ENCODE measurements around the gene RPSA.

Gene RPSA

GRCh38 chr3:39378957-39379777 is 27.4 kb upstream of the RPSA start:
- no peak for FAIRE-seq
- no peak for TF ChIP-seq POLR2A (IDR thresholded peaks at IDR 0.05; ENCODE audit: low read depth, low read length)
- no peak for TF ChIP-seq POLR2AphosphoS5 (IDR thresholded peaks at IDR 0.05; ENCODE audit: low read depth, low read length)
- TF ChIP-seq POU2F2 (IDR thresholded peaks at IDR 0.05; ENCODE audit: low read depth, low read length): no peak
- no peak for TF ChIP-seq TAF1 (IDR thresholded peaks at IDR 0.05; ENCODE audit: low read depth, low read length)
- TF ChIP-seq PAX5 (IDR thresholded peaks at IDR 0.05; ENCODE audit: insufficient read depth, low read length, severe bottlenecking): no peak
- no peak for TF ChIP-seq SPI1 (IDR thresholded peaks at IDR 0.05; ENCODE audit: low read depth, low read length)
- DNase-seq (ENCODE audit: insufficient read length, low spot score): no peak

GRCh38 chr3:39379778-39380155 is 26.8 kb upstream of the RPSA start:
- DNase-seq (ENCODE audit: insufficient read length, low spot score) (no peak), FAIRE-seq (no peak)
- TF ChIP-seq PAX5 (IDR thresholded peaks at IDR 0.05; ENCODE audit: insufficient read depth, low read length, severe bottlenecking): no peak
- TF ChIP-seq SPI1 (IDR thresholded peaks at IDR 0.05; ENCODE audit: low read depth, low read length): no peak
- TF ChIP-seq POU2F2 (IDR thresholded peaks at IDR 0.05; ENCODE audit: low read depth, low read length): no peak
- no peak for TF ChIP-seq POLR2A (IDR thresholded peaks at IDR 0.05; ENCODE audit: low read depth, low read length)
- no peak for TF ChIP-seq TAF1 (IDR thresholded peaks at IDR 0.05; ENCODE audit: low read depth, low read length)
- TF ChIP-seq POLR2AphosphoS5 (IDR thresholded peaks at IDR 0.05; ENCODE audit: low read depth, low read length): no peak

GRCh38 chr3:39381432-39381831 is 25.1 kb upstream of the RPSA start:
- FAIRE-seq (no peak), DNase-seq (ENCODE audit: insufficient read length, low spot score) (no peak)
- TF ChIP-seq PAX5 (IDR thresholded peaks at IDR 0.05; ENCODE audit: insufficient read depth, low read length, severe bottlenecking): no peak
- no peak for TF ChIP-seq TAF1 (IDR thresholded peaks at IDR 0.05; ENCODE audit: low read depth, low read length)
- TF ChIP-seq POLR2A (IDR thresholded peaks at IDR 0.05; ENCODE audit: low read depth, low read length): no peak
- TF ChIP-seq POU2F2 (IDR thresholded peaks at IDR 0.05; ENCODE audit: low read depth, low read length): no peak
- no peak for TF ChIP-seq SPI1 (IDR thresholded peaks at IDR 0.05; ENCODE audit: low read depth, low read length)

GRCh38 chr3:39383045-39383880 is 23.3 kb upstream of the RPSA start, which contains the start of gene SLC25A38:
Gene SLC25A38 (plus strand): TSS chr3:39383370. CDS start chr3:39383725, 355 bp downstream.
- FAIRE-seq (peak; percentile 94), DNase-seq (ENCODE audit: insufficient read length, low spot score) (peak; percentile 65)
- TF ChIP-seq POU2F2 (IDR thresholded peaks at IDR 0.05; ENCODE audit: low read depth, low read length) (peak; percentile 75; the same call in 1 of the 2 replicates), TAF1 (IDR thresholded peaks at IDR 0.05; ENCODE audit: low read depth, low read length) (peak; percentile 23; the same call in 1 of the 2 replicates), POLR2A (IDR thresholded peaks at IDR 0.05; ENCODE audit: low read depth, low read length) (peak; percentile 69; the same call in 1 of the 2 replicates), SPI1 (IDR thresholded peaks at IDR 0.05; ENCODE audit: low read depth, low read length) (peak; percentile 50), POLR2AphosphoS5 (IDR thresholded peaks at IDR 0.05; ENCODE audit: low read depth, low read length) (peak; percentile 62; the same call in 1 of the 2 replicates), PAX5 (IDR thresholded peaks at IDR 0.05; ENCODE audit: insufficient read depth, low read length, severe bottlenecking) (no peak)

- DNase-seq (ENCODE audit: insufficient read length, low spot score): peak; percentile 94
- TF ChIP-seq TAF1 (IDR thresholded peaks at IDR 0.05; ENCODE audit: low read depth, low read length) (peak; percentile 81; the same call in 1 of the 2 replicates), POU2F2 (IDR thresholded peaks at IDR 0.05; ENCODE audit: low read depth, low read length) (no peak), POLR2A (IDR thresholded peaks at IDR 0.05; ENCODE audit: low read depth, low read length) (peak; percentile 85), SPI1 (IDR thresholded peaks at IDR 0.05; ENCODE audit: low read depth, low read length) (no peak), PAX5 (IDR thresholded peaks at IDR 0.05; ENCODE audit: insufficient read depth, low read length, severe bottlenecking) (no peak), POLR2AphosphoS5 (IDR thresholded peaks at IDR 0.05; ENCODE audit: low read depth, low read length) (peak; percentile 67)
- peak; percentile 97 for FAIRE-seq
These were observed 22.4 kb upstream of the RPSA start for GRCh38 chr3:39383881-39384664.

GRCh38 chr3:39384665-39385000 is 21.9 kb upstream of the RPSA start:
- no peak for FAIRE-seq
- TF ChIP-seq POLR2A (IDR thresholded peaks at IDR 0.05; ENCODE audit: low read depth, low read length) (no peak), TAF1 (IDR thresholded peaks at IDR 0.05; ENCODE audit: low read depth, low read length) (no peak), PAX5 (IDR thresholded peaks at IDR 0.05; ENCODE audit: insufficient read depth, low read length, severe bottlenecking) (no peak), SPI1 (IDR thresholded peaks at IDR 0.05; ENCODE audit: low read depth, low read length) (no peak), POLR2AphosphoS5 (IDR thresholded peaks at IDR 0.05; ENCODE audit: low read depth, low read length) (no peak), POU2F2 (IDR thresholded peaks at IDR 0.05; ENCODE audit: low read depth, low read length) (no peak)
- no peak for DNase-seq (ENCODE audit: insufficient read length, low spot score)

GRCh38 chr3:39385456-39386090 is 20.9 kb upstream of the RPSA start:
- FAIRE-seq: no peak
- TF ChIP-seq PAX5 (IDR thresholded peaks at IDR 0.05; ENCODE audit: insufficient read depth, low read length, severe bottlenecking) (no peak), TAF1 (IDR thresholded peaks at IDR 0.05; ENCODE audit: low read depth, low read length) (no peak), POLR2A (IDR thresholded peaks at IDR 0.05; ENCODE audit: low read depth, low read length) (no peak), POU2F2 (IDR thresholded peaks at IDR 0.05; ENCODE audit: low read depth, low read length) (no peak), POLR2AphosphoS5 (IDR thresholded peaks at IDR 0.05; ENCODE audit: low read depth, low read length) (no peak), SPI1 (IDR thresholded peaks at IDR 0.05; ENCODE audit: low read depth, low read length) (no peak)
- DNase-seq (ENCODE audit: insufficient read length, low spot score): no peak

- DNase-seq (ENCODE audit: insufficient read length, low spot score) (no peak), FAIRE-seq (no peak)
- no peak for TF ChIP-seq SPI1 (IDR thresholded peaks at IDR 0.05; ENCODE audit: low read depth, low read length)
- no peak for TF ChIP-seq POLR2A (IDR thresholded peaks at IDR 0.05; ENCODE audit: low read depth, low read length)
- TF ChIP-seq POLR2AphosphoS5 (IDR thresholded peaks at IDR 0.05; ENCODE audit: low read depth, low read length): no peak
- TF ChIP-seq POU2F2 (IDR thresholded peaks at IDR 0.05; ENCODE audit: low read depth, low read length): no peak
- TF ChIP-seq PAX5 (IDR thresholded peaks at IDR 0.05; ENCODE audit: insufficient read depth, low read length, severe bottlenecking): no peak
- no peak for TF ChIP-seq TAF1 (IDR thresholded peaks at IDR 0.05; ENCODE audit: low read depth, low read length)
These were observed 20.2 kb upstream of the RPSA start for GRCh38 chr3:39386318-39386717.
